GM19452 (cell line): Measurements from ENCODE around the gene HNRNPD.
"Not testable (repeated sequence)": the region's sequence is repeated elsewhere in the genome, so short reads cannot be mapped to it uniquely, and the experiment has no call there.

Experiments
- ATAC-seq: cut with Tn5 transposase; IDR thresholded peaks from one replicate; pipeline ENCODE4 v1.9.1; 2021; ENCODE audit not compliant: unreplicated experiment

Gene HNRNPD

GRCh38 chr4:82372517-82373485, 990 bp downstream of the HNRNPD start:
- ATAC-seq: peak; percentile 15

GRCh38 chr4:82371497-82371896, 2.3 kb downstream of the HNRNPD start:
- no peak for ATAC-seq

- no peak for ATAC-seq
Observed at GRCh38 chr4:82367438-82368097, 6.2 kb downstream of the HNRNPD start.

GRCh38 chr4:82366431-82366830, 7.4 kb downstream of the HNRNPD start:
- ATAC-seq: not testable (repeated sequence)

- no peak for ATAC-seq
Observed at GRCh38 chr4:82363896-82364487, 9.8 kb downstream of the HNRNPD start.

GRCh38 chr4:82362565-82362964, 11.2 kb downstream of the HNRNPD start:
- ATAC-seq: no peak

GRCh38 chr4:82360298-82361177, 13.3 kb downstream of the HNRNPD start:
- no peak for ATAC-seq

- ATAC-seq: no peak
Observed at GRCh38 chr4:82358847-82359246, 14.9 kb downstream of the HNRNPD start.

- ATAC-seq: no peak
Observed at GRCh38 chr4:82357640-82358039, 16.2 kb downstream of the HNRNPD start.

- ATAC-seq: no peak
Observed at GRCh38 chr4:82354788-82355187, 19.0 kb downstream of the HNRNPD start.

- no peak for ATAC-seq
Observed at GRCh38 chr4:82352825-82353366, 20.9 kb downstream of the HNRNPD start.

GRCh38 chr4:82352118-82352824, 21.5 kb downstream of the HNRNPD start:
- ATAC-seq: no peak

GRCh38 chr4:82346126-82346525, 27.7 kb downstream of the HNRNPD start:
- no peak for ATAC-seq

GRCh38 chr4:82335043-82335442, 38.7 kb downstream of the HNRNPD start:
- no peak for ATAC-seq

- ATAC-seq: not testable (repeated sequence)
Observed at GRCh38 chr4:82333641-82334040, 40.1 kb downstream of the HNRNPD start.

- ATAC-seq: no peak
Observed at GRCh38 chr4:82331814-82332213, 42.0 kb downstream of the HNRNPD start.

- ATAC-seq: no peak
Observed at GRCh38 chr4:82320351-82320750, 53.4 kb downstream of the HNRNPD start.

GRCh38 chr4:82303063-82303462, 70.7 kb downstream of the HNRNPD start:
- not testable (repeated sequence) for ATAC-seq
